Measurements from ENCODE around the gene KLHDC7A.

- TF ChIP-seq POLR2A (IDR thresholded peaks at IDR 0.05) = no peak
- no peak for TF ChIP-seq CTCF (IDR thresholded peaks at IDR 0.05)
- no peak for TF ChIP-seq EP300 (IDR thresholded peaks at IDR 0.05; ENCODE audit: low read depth)
- no peak for TF ChIP-seq POLR2AphosphoS5 (IDR thresholded peaks at IDR 0.05)
Measured at GRCh38 chr1:18513995-18514394, 33.3 kb downstream of the KLHDC7A start.
